GM23338 (cell line): ENCODE data around the gene RPGRIP1L. TPM values are rescaled to one million over a fixed set of nuclear protein-coding genes. Genes with fewer than 3 reads are reported as not detected.

Experiments
- ATAC-seq: fragments of 200-7000 bp; cut with Tn5 transposase; 3 replicates; pipeline ENCODE4 v1.9.1; 2020
- DNase-seq: peaks from one replicate; pipeline ENCODE4 v3.0.0-alpha.2; 2015; ENCODE audit warnings: low spot score
- H2AFZ ChIP-seq: fragments of 200-600 bp; sonication (generic); 2 replicates; pipeline ENCODE4 v1.8.0; 2016; ENCODE audit warnings: antibody characterized with exemption, mild to moderate bottlenecking, moderate library complexity
- H3F3A ChIP-seq: fragments of 200-600 bp; sonication (generic); replicated peaks from 2 replicates; pipeline ENCODE4 v1.8.0; 2017; ENCODE audit warnings: antibody characterized with exemption, mixed run types, low read depth
- H3K27ac ChIP-seq: fragments of 200-600 bp; sonication (generic); 2 replicates; pipeline ENCODE4 v1.6.1; 2016; ENCODE audit warnings: low read depth
- H3K27me3 ChIP-seq: fragments of 200-600 bp; sonication (generic); 2 replicates; pipeline ENCODE4 v1.8.0; 2016; ENCODE audit warnings: mild to moderate bottlenecking, mixed run types, moderate library complexity; ENCODE audit not compliant: insufficient read depth
- H3K36me3 ChIP-seq: fragments of 200-600 bp; sonication (generic); 2 replicates; pipeline ENCODE4 v1.8.0; 2016; ENCODE audit warnings: mild to moderate bottlenecking; ENCODE audit not compliant: insufficient read depth
- H3K4me1 ChIP-seq: fragments of 200-600 bp; sonication (generic); 2 replicates; pipeline ENCODE4 v1.8.0; 2016; ENCODE audit warnings: mild to moderate bottlenecking, moderate library complexity; ENCODE audit not compliant: insufficient read depth
- H3K4me2 ChIP-seq: fragments of 200-600 bp; sonication (generic); 2 replicates; pipeline ENCODE4 v1.7.1; 2017; ENCODE audit warnings: mixed run types
- H3K4me3 ChIP-seq: fragments of 200-600 bp; sonication (generic); 2 replicates; pipeline ENCODE4 v1.6.1; 2016; ENCODE audit warnings: mixed run types
- H3K79me2 ChIP-seq: fragments of 200-600 bp; sonication (generic); replicated peaks from 2 replicates; pipeline ENCODE4 v1.8.0; 2017; ENCODE audit warnings: mild to moderate bottlenecking; ENCODE audit not compliant: insufficient read depth
- H3K9me2 ChIP-seq: fragments of 200-600 bp; sonication (generic); 2 replicates; pipeline ENCODE4 v1.8.0; 2017; ENCODE audit not compliant: insufficient read depth
- H4K20me1 ChIP-seq: fragments of 200-600 bp; sonication (generic); replicated peaks from 2 replicates; pipeline ENCODE4 v1.8.0; 2017; ENCODE audit warnings: mild to moderate bottlenecking; ENCODE audit not compliant: insufficient read depth
- H3K27ac Mint-ChIP-seq: 2 replicates; pipeline ENCODE4 v1.8.0; 2020; ENCODE audit warnings: inconsistent platforms, mild to moderate bottlenecking, moderate library complexity, mixed read lengths
- H3K27me3 Mint-ChIP-seq: 3 replicates; pipeline ENCODE4 v1.8.0; 2022; ENCODE audit warnings: low read depth, mild to moderate bottlenecking, moderate library complexity, mixed read lengths, inconsistent platforms; ENCODE audit not compliant: insufficient read depth, poor library complexity
- H3K36me3 Mint-ChIP-seq: 3 replicates; pipeline ENCODE4 v1.8.0; 2021; ENCODE audit warnings: low read depth, mild to moderate bottlenecking, inconsistent platforms, moderate library complexity, mixed read lengths
- H3K4me1 Mint-ChIP-seq: 3 replicates; pipeline ENCODE4 v1.8.0; 2020; ENCODE audit warnings: mild to moderate bottlenecking, inconsistent platforms, mixed read lengths
- H3K4me3 Mint-ChIP-seq: 3 replicates; pipeline ENCODE4 v1.8.0; 2021; ENCODE audit warnings: moderate library complexity, mild to moderate bottlenecking, inconsistent platforms, mixed read lengths
- H3K9me3 Mint-ChIP-seq: 3 replicates; pipeline ENCODE4 v1.8.0; 2020; ENCODE audit warnings: moderate library complexity, mild to moderate bottlenecking, inconsistent platforms, mixed read lengths
- JUNB ChIP-seq: IDR thresholded peaks from one replicate; pipeline ENCODE4 v1.6.1; 2016; ENCODE audit warnings: antibody characterized with exemption; ENCODE audit not compliant: unreplicated experiment
- REST ChIP-seq: IDR thresholded peaks from one replicate; pipeline ENCODE4 v1.6.1; 2018; ENCODE audit warnings: antibody characterized with exemption; ENCODE audit not compliant: unreplicated experiment
- STAT1 ChIP-seq: IDR thresholded peaks from one replicate; pipeline ENCODE4 v1.6.1; 2016; ENCODE audit warnings: antibody characterized with exemption; ENCODE audit not compliant: unreplicated experiment
- ZNF331 ChIP-seq: fragments of 250-450 bp; sonication (Bioruptor Pico); IDR thresholded peaks from 2 replicates; pipeline ENCODE4 v1.5.0; 2020; ENCODE audit warnings: low read depth, mild to moderate bottlenecking, moderate library complexity
- polyA plus RNA-seq: library from polyadenylated mRNA; unstranded; fragments of >200 nt; fragmentation: Nextera tagmentation; extraction: Ambion mirVana; gene quantifications from 2 replicates; pipeline ENCODE4 v1.2.1, GENCODE V29; 2016
- total RNA-seq: library from RNA; depleted of rRNA; stranded (reverse); fragments of >200 nt; shearing (Covaris generic); gene quantifications from 2 replicates; pipeline ENCODE4 v1.2.3, GENCODE V29; 2014
- TF ChIP-seq, protein P1 (sequence below): fragments of 250-450 bp; sonication (Bioruptor Pico); IDR thresholded peaks from 2 replicates; pipeline ENCODE4 v1.5.0; 2020; ENCODE audit warnings: mild to moderate bottlenecking, moderate library complexity

Gene RPGRIP1L
- total and polyA plus RNA-seq, 2 experiments from 2014 or later: 11.4 to 21.3 TPM

DNA sequence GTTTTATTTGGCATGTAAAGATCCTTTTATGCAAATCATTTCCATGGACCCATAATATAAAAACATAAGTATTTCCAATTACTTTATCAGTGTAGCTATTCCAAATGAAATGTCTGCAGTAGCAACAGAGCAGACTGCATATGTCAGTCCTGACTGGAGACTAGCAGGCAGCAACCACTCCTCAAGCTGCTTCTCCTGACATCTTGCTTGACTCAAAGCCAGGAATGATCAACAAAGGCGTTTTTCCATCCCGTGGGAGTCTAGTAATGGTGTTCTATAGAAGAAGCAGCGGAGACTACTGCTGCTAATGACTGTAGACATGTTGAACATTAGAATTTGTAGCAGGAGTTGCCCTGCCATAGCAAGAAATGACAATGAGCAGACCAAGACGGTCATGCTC, 127.4 kb downstream of the RPGRIP1L start:
- no peaks in the 10 kb centered on the region for H3F3A ChIP-seq
- no peaks in the 10 kb centered on the region for H3K4me1 ChIP-seq
- H3K9me3 Mint-ChIP-seq: peaks cover 6% of the 10 kb centered on the region
- H2AFZ ChIP-seq: no peak overlapping the region
- no peak overlapping the region for H3K27ac ChIP-seq
- TF ChIP-seq JUNB (no peak), REST (no peak), STAT1 (no peak), ZNF331 (no peak)
- TF ChIP-seq, protein P1, sequence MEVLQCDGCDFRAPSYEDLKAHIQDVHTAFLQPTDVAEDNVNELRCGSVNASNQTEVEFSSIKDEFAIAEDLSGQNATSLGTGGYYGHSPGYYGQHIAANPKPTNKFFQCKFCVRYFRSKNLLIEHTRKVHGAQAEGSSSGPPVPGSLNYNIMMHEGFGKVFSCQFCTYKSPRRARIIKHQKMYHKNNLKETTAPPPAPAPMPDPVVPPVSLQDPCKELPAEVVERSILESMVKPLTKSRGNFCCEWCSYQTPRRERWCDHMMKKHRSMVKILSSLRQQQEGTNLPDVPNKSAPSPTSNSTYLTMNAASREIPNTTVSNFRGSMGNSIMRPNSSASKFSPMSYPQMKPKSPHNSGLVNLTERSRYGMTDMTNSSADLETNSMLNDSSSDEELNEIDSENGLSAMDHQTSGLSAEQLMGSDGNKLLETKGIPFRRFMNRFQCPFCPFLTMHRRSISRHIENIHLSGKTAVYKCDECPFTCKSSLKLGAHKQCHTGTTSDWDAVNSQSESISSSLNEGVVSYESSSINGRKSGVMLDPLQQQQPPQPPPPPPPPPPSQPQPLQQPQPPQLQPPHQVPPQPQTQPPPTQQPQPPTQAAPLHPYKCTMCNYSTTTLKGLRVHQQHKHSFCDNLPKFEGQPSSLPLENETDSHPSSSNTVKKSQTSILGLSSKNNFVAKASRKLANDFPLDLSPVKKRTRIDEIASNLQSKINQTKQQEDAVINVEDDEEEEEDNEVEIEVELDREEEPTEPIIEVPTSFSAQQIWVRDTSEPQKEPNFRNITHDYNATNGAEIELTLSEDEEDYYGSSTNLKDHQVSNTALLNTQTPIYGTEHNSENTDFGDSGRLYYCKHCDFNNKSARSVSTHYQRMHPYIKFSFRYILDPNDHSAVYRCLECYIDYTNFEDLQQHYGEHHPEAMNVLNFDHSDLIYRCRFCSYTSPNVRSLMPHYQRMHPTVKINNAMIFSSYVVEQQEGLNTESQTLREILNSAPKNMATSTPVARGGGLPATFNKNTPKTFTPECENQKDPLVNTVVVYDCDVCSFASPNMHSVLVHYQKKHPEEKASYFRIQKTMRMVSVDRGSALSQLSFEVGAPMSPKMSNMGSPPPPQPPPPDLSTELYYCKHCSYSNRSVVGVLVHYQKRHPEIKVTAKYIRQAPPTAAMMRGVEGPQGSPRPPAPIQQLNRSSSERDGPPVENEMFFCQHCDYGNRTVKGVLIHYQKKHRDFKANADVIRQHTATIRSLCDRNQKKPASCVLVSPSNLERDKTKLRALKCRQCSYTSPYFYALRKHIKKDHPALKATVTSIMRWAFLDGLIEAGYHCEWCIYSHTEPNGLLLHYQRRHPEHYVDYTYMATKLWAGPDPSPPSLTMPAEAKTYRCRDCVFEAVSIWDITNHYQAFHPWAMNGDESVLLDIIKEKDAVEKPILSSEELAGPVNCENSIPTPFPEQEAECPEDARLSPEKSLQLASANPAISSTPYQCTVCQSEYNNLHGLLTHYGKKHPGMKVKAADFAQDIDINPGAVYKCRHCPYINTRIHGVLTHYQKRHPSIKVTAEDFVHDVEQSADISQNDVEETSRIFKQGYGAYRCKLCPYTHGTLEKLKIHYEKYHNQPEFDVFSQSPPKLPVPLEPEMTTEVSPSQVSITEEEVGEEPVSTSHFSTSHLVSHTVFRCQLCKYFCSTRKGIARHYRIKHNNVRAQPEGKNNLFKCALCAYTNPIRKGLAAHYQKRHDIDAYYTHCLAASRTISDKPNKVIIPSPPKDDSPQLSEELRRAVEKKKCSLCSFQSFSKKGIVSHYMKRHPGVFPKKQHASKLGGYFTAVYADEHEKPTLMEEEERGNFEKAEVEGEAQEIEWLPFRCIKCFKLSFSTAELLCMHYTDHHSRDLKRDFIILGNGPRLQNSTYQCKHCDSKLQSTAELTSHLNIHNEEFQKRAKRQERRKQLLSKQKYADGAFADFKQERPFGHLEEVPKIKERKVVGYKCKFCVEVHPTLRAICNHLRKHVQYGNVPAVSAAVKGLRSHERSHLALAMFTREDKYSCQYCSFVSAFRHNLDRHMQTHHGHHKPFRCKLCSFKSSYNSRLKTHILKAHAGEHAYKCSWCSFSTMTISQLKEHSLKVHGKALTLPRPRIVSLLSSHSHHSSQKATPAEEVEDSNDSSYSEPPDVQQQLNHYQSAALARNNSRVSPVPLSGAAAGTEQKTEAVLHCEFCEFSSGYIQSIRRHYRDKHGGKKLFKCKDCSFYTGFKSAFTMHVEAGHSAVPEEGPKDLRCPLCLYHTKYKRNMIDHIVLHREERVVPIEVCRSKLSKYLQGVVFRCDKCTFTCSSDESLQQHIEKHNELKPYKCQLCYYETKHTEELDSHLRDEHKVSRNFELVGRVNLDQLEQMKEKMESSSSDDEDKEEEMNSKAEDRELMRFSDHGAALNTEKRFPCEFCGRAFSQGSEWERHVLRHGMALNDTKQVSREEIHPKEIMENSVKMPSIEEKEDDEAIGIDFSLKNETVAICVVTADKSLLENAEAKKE (CRISPR knock-in tag): no peak
- H3K27me3 ChIP-seq: no peaks in the 10 kb centered on the region
- H3K27me3 Mint-ChIP-seq: no peaks in the 10 kb centered on the region
- no peaks in the 10 kb centered on the region for H3K36me3 Mint-ChIP-seq
- no peaks in the 10 kb centered on the region for H3K4me1 Mint-ChIP-seq
- ATAC-seq (no peak), DNase-seq (no peak)
- peaks cover 18% of the 10 kb centered on the region for H3K9me2 ChIP-seq
- H3K4me3 Mint-ChIP-seq: no peak overlapping the region
- no peaks in the 10 kb centered on the region for H4K20me1 ChIP-seq
- H3K4me2 ChIP-seq: no peak overlapping the region
- H3K27ac Mint-ChIP-seq: no peak overlapping the region
- no peak overlapping the region for H3K4me3 ChIP-seq
- 0 out of 2 replicates have a peak, but pooled peaks cover 7% of the 10 kb centered on the region for H3K36me3 ChIP-seq
- H3K79me2 ChIP-seq: no peaks in the 10 kb centered on the region
